GM21825 (cell line): Measurements from ENCODE around the gene BBX.
"Not testable (repeated sequence)": the region's sequence is repeated elsewhere in the genome, so short reads cannot be mapped to it uniquely, and the experiment has no call there.

Experiments
- ATAC-seq: cut with Tn5 transposase; IDR thresholded peaks from one replicate; pipeline ENCODE4 v1.9.1; 2021; ENCODE audit warnings: mild to moderate bottlenecking, moderate library complexity; ENCODE audit not compliant: unreplicated experiment

Gene BBX

GRCh38 chr3:107676469-107677309 is 153.9 kb downstream of the BBX start:
- no peak for ATAC-seq

GRCh38 chr3:107679921-107680320 is 157.2 kb downstream of the BBX start:
- no peak for ATAC-seq

GRCh38 chr3:107680698-107681097 is 157.9 kb downstream of the BBX start:
- no peak for ATAC-seq

- ATAC-seq: no peak
These were observed 158.6 kb downstream of the BBX start for GRCh38 chr3:107681396-107681795.

DNA sequence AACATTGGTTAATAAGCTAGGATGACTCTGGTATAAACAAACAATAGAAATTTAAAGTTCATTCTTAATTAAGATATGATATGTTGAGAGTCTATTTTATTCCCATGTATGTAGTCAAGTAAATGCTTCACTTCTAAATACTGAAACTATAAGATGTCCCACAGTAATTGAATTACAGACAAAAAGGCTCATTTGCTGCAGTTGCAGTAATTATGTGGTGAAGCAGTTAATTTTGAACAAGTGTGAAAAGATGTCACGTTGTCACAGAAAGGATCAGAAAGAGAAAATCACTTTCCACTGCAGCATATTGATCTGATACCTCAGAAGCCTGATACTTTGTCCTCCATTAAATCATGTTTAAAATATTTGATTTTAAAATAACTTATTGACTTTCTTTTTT is 159.8 kb downstream of the BBX start:
- ATAC-seq: no peak

DNA sequence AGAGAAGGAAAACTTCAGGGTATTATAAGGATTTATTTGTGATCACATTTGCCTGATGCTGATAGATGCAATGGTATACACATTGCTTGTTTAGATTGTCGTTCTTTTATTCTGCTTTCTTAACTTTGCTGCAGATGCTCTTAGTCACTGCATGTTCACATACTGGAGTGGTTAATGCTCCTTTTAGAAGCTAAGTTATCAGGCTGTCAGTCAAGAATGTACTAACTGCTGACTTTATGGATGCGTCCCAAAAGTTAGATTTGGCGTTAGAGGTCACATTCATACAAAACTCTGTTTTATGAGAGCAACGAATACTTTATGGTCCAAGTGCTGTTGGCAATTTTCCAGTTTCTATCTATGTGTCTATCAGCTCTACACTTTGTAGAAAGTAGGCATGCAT is 160.7 kb downstream of the BBX start:
- no peak for ATAC-seq

DNA sequence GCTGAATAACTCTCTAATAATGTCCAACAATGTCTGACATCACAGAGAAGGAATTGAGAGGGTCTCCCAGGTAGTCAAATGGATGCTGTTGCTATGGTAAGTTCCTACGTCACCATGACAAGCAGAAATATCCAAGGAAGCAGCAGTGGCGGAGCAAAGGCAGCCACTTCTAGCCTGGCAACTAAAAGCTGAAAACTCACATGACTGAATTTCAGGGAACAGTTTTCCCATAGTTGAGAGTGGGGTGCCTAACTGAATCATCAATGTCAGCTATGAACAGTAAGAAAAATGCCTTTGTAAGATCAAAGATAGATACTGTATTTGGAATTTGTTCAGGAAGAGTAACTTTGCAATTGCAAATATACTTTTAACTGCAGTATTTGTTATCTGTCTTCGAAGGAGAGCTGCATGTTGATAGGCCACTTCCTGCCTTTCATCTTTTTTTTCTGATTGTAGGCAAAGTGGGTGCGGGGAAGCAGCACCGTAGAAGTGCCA is 161.7 kb downstream of the BBX start:
- ATAC-seq: no peak

DNA sequence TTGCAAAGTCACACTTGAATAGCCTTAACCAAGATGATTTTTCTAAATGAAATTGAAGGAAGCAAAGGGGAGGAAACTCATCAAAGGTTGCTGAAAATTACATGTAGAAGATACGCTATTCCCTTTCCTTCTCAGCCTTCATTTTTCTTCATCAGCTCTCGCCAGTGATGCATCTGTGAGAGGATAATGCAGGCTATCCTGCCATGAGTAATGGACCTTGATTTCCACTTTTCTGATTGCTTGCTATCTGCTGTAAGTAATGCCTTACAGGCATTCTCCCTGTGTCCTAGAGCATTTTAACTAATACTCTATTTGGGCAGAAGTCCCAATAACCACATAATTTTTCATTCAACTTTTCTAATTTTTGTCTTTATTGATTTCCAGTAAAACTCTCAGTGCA is 162.6 kb downstream of the BBX start:
- no peak for ATAC-seq

DNA sequence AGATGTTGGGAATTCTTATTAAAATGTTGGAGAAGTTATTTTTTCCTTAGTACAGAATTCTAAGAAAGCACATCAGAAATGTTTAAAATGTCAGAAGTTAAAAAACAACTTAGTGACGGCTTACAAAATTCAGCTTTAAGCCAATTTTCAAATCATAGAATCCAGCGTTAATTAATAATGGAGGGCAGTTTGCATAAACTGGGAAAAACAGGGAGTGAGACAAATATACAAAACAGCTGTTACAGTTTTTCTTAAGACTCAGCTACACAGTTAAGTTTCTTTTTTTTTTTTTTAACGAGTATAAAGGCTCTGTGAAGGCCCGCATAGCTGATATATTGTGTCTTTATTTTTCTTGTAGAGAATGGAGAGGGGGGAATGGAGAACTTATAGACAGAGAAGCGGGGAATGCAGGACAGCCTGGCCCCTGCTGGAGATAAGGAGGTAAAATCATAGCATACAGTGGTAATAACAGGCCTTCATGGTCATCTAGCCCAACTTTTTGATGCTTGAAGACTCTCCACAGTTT is 164.4 kb downstream of the BBX start:
- no peak for ATAC-seq

DNA sequence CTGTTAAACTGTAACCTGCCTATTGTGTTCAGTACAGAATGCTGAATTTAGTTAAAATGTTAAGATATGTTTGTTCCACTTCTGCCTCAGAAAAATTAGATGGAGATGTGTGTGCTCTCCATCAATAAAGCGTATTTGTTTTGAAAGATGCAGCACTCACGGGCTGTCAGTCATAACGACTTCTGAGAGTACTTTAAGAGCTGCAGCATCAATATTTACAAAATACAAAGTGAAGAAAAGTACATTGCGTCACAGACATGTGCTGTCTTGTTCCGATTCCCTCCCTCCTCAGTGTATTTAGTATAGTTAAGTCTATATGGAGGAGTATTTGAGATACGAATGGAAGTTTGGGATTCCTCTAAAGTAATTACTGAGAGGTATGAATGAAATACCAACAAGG is 166.6 kb downstream of the BBX start:
- no peak for ATAC-seq

GRCh38 chr3:107690522-107691138 is 167.9 kb downstream of the BBX start:
- no peak for ATAC-seq

DNA sequence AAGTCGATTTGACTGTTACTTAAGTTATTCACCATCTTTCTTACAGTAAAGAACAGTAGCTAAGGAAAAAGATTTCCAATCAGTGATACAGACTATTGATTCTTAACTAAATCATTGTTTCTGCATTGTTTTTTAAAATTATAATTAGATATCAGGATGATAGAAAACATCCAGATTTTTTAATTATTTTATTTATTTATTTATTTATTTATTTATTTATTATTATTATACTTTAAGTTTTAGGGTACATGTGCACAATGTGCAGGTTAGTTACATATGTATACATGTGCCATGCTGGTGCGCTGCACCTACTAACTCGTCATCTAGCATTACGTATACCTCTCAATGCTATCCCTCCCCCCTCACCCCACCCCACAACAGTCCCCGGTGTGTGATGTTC is 169.2 kb downstream of the BBX start:
- ATAC-seq: not testable (repeated sequence)

DNA sequence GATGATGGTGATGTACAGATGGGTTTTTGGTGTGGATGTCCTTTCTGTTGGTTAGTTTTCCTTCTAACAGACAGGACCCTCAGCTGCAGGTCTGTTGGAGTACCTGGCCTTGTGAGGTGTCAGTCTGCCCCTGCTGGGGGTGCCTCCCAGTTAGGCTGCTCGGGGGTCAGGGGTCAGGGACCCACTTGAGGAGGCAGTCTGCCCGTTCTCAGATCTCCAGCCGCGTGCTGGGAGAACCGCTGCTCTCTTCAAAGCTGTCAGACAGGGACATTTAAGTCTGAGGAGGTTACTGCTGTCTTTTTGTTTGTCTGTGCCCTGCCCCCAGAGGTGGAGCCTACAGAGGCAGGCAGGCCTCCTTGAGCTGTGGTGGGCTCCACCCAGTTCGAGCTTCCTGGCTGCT is 174.6 kb downstream of the BBX start:
- ATAC-seq: not testable (repeated sequence)

GRCh38 chr3:107697855-107698254 is 175.1 kb downstream of the BBX start:
- not testable (repeated sequence) for ATAC-seq

DNA sequence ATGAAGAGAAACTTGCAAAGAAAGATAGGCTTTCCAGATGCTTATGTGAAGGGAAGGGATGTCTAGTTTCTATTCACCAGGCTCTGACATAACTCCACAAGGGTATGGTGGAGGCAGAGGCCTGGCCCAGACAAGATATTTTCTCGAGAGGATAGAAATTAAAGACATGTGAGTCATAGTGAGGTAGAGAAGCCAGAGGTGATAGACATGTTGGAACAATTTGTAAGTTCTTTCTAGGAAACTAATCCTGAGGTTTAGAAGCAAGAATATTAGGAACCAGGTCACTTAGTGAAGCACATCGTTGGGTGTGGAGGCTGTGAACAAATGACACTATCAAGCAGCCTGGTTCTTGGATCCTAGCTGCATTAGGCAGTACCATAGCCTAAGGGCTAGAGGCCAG is 176.9 kb downstream of the BBX start:
- no peak for ATAC-seq

DNA sequence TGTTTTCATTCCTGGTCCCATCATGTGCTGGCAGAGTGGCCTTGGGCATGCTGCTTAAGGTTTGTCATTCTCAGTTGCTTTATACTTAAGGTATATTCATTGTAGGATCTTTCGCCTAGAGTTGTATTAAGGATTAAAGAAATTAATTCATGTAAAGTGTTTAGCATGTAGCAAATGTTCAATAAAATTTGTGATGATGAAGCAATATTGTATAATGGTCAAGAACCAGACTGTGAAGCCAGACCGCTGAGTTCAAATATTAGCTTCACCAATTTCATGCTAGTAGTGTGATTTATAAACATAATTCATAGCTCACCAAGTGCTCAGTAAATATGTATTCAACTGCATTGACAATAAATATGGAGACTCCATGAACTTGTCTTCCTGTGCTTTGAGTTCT is 178.5 kb downstream of the BBX start:
- no peak for ATAC-seq

DNA sequence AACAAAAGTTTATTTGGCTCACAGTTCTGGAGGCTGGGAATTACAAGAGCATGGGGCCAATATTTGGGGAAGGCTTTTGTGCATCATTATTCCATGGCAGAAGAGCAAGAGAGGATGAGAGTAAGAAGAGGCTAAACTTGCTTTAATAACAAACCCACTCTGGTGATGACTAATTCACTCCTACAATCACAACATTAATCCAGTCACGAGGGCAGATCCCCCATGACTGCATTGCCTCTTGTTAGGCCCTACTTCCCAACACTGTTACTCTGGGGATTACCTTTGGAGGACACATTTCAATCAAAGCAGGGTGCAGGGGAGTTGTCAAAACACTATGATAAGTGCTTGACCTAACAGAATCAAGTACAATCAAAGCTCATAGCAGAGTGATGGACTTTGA is 181.7 kb downstream of the BBX start:
- ATAC-seq: no peak

GRCh38 chr3:107705046-107705445 is 182.3 kb downstream of the BBX start:
- no peak for ATAC-seq

GRCh38 chr3:107710851-107711250 is 188.1 kb downstream of the BBX start:
- ATAC-seq: no peak

DNA sequence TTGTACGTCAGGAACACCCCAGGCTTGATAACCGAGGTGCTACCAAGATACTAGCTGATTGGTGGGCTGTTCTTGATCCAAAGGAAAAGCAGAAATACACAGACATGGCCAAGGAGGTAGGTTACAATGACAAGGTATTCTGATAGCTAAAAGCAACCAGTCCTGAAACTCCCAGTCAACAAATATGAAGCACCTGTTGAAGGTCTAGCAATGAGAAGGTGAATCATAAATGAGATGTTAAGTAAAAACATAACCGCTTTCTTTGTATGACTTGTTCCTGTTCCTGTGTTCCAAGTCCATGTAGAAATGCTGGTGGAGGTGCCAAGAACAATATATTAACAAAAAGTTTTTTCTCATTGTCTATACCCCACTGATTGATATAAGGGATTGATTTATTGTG is 194.0 kb downstream of the BBX start:
- no peak for ATAC-seq

DNA sequence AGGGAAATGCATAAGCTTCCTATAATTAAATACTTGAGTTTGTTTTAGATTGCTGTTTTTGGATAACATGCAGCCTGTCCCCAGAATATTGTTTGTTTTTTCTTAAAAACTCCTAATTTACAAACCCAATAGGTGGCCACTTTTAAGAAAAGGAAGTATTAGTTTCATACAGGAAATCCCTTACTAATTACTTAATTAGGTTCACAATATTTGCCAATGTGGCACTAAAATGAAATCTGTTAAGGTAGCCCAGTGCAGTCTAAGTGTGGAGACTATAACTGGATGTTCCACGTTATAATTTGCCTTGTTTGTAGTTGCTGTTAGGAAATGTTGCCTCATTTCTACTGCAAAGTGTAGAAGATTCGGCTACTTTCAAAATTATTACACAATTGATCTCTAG is 195.8 kb downstream of the BBX start:
- ATAC-seq: no peak

- ATAC-seq: no peak
These were observed 204.3 kb downstream of the BBX start for GRCh38 chr3:107727102-107727501.
